HK-2 (cell line): ENCODE data around the gene PODXL2.

ENCODE experiments used
- DNase-seq: peaks from one replicate; pipeline ENCODE4 v3.0.0-alpha.2; 2018; ENCODE audit not compliant: unreplicated experiment

The PODXL2 gene

GRCh38 chr3:127706785-127707351, 77.9 kb downstream of the PODXL2 start:
- no peak for DNase-seq

GRCh38 chr3:127707851-127708411, 78.9 kb downstream of the PODXL2 start:
- no peak for DNase-seq

GRCh38 chr3:127708837-127709236, 79.9 kb downstream of the PODXL2 start:
- no peak for DNase-seq

DNA sequence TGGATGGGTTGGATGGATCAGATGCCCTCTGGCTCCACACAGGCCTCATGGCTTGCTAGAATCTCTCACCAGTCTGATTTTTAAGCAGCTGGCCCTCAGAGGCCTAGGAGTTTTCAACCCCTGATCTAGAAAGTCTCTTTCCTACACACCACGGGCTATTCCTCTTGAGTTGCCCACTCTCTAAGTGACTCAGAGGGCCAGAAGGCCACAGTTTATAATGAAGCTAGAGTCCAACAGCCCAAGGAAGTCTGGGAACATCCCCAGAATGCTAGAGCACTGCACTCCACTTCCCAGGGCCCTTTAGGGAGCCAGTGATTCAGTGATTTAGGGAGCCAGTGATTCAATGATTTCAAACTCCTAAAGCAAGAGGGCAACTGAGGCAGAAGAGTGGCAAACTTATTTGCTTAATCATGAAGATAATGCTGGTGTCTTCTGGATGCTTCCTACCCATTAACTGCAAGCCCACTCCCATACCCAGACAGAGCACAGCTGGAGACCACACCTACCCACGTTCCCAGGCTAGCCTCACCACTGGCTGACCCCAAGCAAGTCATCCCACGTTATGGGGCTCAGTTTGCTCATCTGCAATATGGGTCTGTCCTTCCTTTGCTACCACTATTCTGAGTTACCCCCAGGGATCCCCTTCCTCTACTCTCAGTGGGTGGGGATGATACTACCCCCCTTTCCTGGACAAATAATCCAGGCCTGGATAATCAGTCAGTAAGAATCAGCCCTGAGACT, 80.5 kb downstream of the PODXL2 start:
- no peak for DNase-seq

- no peak for DNase-seq
Measured at GRCh38 chr3:127710155-127710941, 81.4 kb downstream of the PODXL2 start.

- DNase-seq = no peak
Measured at GRCh38 chr3:127711021-127711695, 82.2 kb downstream of the PODXL2 start.

- no peak for DNase-seq
Measured at GRCh38 chr3:127711896-127712295, 82.9 kb downstream of the PODXL2 start.

DNA sequence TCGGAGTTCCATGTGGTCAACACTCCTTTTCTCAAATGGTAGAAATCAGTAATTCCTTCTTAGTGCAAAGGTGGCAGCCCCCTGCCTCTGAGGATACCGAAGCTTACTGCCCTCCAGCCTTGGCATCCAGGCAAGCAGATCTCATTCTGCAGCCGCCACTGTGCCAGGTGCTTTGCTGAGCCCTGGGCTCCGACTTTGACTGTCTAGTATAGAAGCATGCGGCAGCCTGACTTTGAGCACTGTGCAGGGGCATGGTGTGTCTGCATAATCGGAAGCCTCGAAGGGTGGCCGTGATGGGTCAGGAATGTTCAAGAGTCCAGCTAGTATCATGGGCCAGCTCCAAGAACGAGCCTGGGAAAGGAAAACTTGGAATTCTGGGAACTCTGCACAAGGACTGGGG, 83.5 kb downstream of the PODXL2 start:
- DNase-seq = no peak

GRCh38 chr3:127712881-127713771, 84.1 kb downstream of the PODXL2 start:
- no peak for DNase-seq

- no peak for DNase-seq
Measured at GRCh38 chr3:127714125-127714571, 85.2 kb downstream of the PODXL2 start.

GRCh38 chr3:127714866-127715265, 85.9 kb downstream of the PODXL2 start:
- no peak for DNase-seq

GRCh38 chr3:127715532-127715931, 86.5 kb downstream of the PODXL2 start:
- no peak for DNase-seq

GRCh38 chr3:127716384-127716783, 87.4 kb downstream of the PODXL2 start:
- no peak for DNase-seq

- no peak for DNase-seq
Measured at GRCh38 chr3:127717357-127718244, 88.6 kb downstream of the PODXL2 start.

DNA sequence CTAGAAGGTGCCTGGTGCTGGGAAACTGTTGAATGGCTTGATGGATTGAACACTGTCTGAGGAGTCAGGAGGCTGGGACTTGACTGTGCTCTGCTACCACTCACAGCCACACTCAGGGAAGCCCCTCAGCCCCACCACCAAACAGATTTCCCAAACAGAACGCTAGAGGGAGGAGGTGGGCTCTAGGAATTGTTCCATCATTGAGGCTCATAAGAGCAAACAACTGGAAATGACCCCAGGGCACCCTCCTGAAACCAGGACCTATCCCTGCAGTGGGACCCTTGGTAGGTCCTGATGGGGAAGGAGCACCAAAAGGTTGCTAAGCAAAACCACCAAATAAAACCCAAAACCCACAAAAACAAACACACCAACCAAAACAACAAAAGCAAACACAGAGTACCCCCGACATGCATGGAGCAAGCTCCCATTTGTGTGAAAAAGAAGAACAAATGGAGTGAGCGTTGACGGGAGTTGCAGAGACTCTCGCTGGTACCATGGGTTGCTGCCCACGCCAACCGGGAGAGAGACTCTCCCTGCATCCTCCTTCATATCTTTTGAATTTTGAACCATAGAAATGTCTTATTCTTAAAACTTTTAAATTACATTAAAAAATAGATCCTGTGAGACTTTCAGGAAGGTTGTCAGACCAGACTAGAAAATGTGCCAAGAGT, 89.4 kb downstream of the PODXL2 start:
- DNase-seq = no peak

- no peak for DNase-seq
Measured at GRCh38 chr3:127718916-127719290, 89.9 kb downstream of the PODXL2 start.

DNA sequence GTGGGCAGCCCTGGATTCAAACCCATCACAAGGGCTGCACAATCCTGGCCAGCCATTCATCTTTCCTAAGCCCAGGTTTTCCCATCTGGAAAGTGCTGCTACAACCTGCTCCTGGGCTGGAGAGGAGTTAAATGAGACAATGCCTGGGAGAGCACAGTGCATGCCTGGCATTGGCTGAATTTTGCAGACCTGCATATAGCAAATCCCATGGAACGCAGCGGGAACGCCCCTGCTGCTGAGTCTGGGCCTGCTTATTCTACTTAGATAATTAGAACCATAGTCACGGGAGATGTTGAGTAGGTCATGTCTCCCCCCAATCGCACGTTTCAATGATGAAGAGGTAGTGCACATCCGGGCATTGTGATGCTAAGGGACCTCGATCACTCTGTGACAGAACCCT, 90.4 kb downstream of the PODXL2 start:
- no peak for DNase-seq

- no peak for DNase-seq
Measured at GRCh38 chr3:127720161-127720823, 91.3 kb downstream of the PODXL2 start.
